Measurements from ENCODE around the gene C1QTNF8. TPM values are rescaled to one million over a fixed set of nuclear protein-coding genes. Genes with fewer than 3 reads are reported as not detected.

C1QTNF8 gene
- polyA plus RNA-seq, 1 donor (not counting 4 experiments of a cell fraction or from before 2014, with no cell fraction given), result not detected

DNA sequence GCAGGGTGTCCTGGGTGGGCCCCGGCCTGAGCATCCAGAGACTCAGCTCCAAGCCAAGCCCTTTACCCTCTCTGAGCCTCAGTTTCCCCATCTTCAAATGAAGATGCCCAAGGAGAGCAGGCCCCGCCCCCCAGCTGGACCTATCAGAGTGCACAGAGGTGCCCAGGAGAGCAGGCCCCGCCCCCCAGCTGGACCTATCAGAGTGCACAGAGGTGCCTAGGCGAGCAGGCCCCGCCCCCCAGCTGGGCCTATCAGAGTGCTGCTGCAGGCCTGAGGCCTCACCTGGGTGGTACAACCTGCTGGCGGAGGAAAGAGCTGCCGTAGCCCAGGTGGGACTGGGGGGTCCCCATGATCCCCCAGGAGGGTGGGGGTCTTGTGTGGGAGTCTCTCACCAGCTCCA is 26.9 kb downstream of the C1QTNF8 start:
- H3K36me3 ChIP-seq (ENCODE audit: control insufficient read depth in 2 of 2, extremely low read depth in 1 of 2, insufficient read depth in 2 of 2, low read length in 2 of 2), result no peaks in the 10 kb centered on the region
- FAIRE-seq (no peak), DNase-seq (ENCODE audit: low read depth, low spot score) (no peak)
- H2AFZ ChIP-seq (ENCODE audit: control insufficient read depth, low read length), result no peak overlapping the region
- no peaks in the 10 kb centered on the region for H4K20me1 ChIP-seq (ENCODE audit: control insufficient read depth, extremely low read depth, insufficient read depth, low read length)
- no peak for TF ChIP-seq EZH2 (IDR thresholded peaks at IDR 0.05; ENCODE audit: low read length)
- TF ChIP-seq, protein P1, sequence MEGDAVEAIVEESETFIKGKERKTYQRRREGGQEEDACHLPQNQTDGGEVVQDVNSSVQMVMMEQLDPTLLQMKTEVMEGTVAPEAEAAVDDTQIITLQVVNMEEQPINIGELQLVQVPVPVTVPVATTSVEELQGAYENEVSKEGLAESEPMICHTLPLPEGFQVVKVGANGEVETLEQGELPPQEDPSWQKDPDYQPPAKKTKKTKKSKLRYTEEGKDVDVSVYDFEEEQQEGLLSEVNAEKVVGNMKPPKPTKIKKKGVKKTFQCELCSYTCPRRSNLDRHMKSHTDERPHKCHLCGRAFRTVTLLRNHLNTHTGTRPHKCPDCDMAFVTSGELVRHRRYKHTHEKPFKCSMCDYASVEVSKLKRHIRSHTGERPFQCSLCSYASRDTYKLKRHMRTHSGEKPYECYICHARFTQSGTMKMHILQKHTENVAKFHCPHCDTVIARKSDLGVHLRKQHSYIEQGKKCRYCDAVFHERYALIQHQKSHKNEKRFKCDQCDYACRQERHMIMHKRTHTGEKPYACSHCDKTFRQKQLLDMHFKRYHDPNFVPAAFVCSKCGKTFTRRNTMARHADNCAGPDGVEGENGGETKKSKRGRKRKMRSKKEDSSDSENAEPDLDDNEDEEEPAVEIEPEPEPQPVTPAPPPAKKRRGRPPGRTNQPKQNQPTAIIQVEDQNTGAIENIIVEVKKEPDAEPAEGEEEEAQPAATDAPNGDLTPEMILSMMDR (optimal IDR thresholded peaks at IDR 0.05 in 1 of 3, IDR thresholded peaks at IDR 0.05 in 1 of 3, conservative IDR thresholded peaks at IDR 0.05 in 1 of 3; ENCODE audit: extremely low read depth in 1 of 3, insufficient read depth in 2 of 3, low read length in 3 of 3), result no peak
- H3K4me3 ChIP-seq (ENCODE audit: control insufficient read depth in 2 of 3, extremely low read depth in 1 of 3, insufficient read depth in 2 of 3, low read depth in 1 of 3, low read length in 3 of 3), result no peak overlapping the region
- H3K79me2 ChIP-seq (ENCODE audit: control insufficient read depth, insufficient read depth, low read length), result no peaks in the 10 kb centered on the region
- peaks cover 60% of the 10 kb centered on the region for H3K27me3 ChIP-seq (ENCODE audit: control insufficient read depth, extremely low read depth, insufficient read depth, low read length)
- H3K27ac ChIP-seq (ENCODE audit: control insufficient read depth, insufficient read depth, low read length), result no peak overlapping the region
- no peaks in the 10 kb centered on the region for H3K9me1 ChIP-seq (ENCODE audit: control insufficient read depth, extremely low read depth, insufficient read depth, low read length)
- no peaks in the 10 kb centered on the region for H3K9me3 ChIP-seq (ENCODE audit: control insufficient read depth, low read depth, low read length)
- dilution Hi-C loops (cut with MboI; ENCODE audit: extremely low pct_ligation_motif_present, low sequenced_read_pairs), result no loop called here
- no peak overlapping the region for H3K9ac ChIP-seq (ENCODE audit: control insufficient read depth, extremely low read depth, insufficient read depth, low read length)
- H3K4me2 ChIP-seq (ENCODE audit: control insufficient read depth, extremely low read depth, insufficient read depth, low read depth, low read length), result no peak overlapping the region
- no peaks in the 10 kb centered on the region for H3K4me1 ChIP-seq (ENCODE audit: control insufficient read depth, extremely low read depth, insufficient read depth, low read length)

DNA sequence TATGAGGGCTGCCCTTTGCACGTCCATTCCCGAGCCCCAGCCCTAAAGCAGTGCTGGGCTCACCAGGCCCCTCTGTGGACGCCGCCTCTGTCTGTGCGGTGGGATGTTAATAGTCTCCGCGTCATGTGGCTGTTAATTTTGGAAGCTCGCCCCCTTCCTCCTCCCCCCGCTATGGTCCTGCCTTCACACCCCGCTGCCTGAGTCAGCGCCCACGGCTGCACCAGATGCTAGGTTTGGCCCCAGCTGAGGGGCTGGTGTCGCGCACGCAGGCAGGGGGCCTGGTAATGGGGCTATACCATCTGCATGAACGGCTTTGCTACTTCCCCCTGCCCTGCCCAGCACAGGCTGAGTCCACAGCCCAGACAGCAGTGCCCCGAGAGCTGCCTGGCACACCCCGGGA is 27.6 kb downstream of the C1QTNF8 start:
- Histone ChIP-seq H3K4me2 (ENCODE audit: control insufficient read depth, extremely low read depth, insufficient read depth, low read depth, low read length) (no peak overlapping the region), H3K9me1 (ENCODE audit: control insufficient read depth, extremely low read depth, insufficient read depth, low read length) (no peaks in the 10 kb centered on the region), H3K4me1 (ENCODE audit: control insufficient read depth, extremely low read depth, insufficient read depth, low read length) (no peaks in the 10 kb centered on the region), H3K27me3 (ENCODE audit: control insufficient read depth, extremely low read depth, insufficient read depth, low read length) (peaks cover 55% of the 10 kb centered on the region), H4K20me1 (ENCODE audit: control insufficient read depth, extremely low read depth, insufficient read depth, low read length) (no peaks in the 10 kb centered on the region), H3K4me3 (ENCODE audit: control insufficient read depth in 2 of 3, extremely low read depth in 1 of 3, insufficient read depth in 2 of 3, low read depth in 1 of 3, low read length in 3 of 3) (no peak overlapping the region), H3K27ac (ENCODE audit: control insufficient read depth, insufficient read depth, low read length) (no peak overlapping the region), H3K79me2 (ENCODE audit: control insufficient read depth, insufficient read depth, low read length) (no peaks in the 10 kb centered on the region), H2AFZ (ENCODE audit: control insufficient read depth, low read length) (no peak overlapping the region), H3K9me3 (ENCODE audit: control insufficient read depth, low read depth, low read length) (no peaks in the 10 kb centered on the region), H3K9ac (ENCODE audit: control insufficient read depth, extremely low read depth, insufficient read depth, low read length) (no peak overlapping the region), H3K36me3 (ENCODE audit: control insufficient read depth in 2 of 2, extremely low read depth in 1 of 2, insufficient read depth in 2 of 2, low read length in 2 of 2) (no peaks in the 10 kb centered on the region)
- dilution Hi-C loops (cut with MboI; ENCODE audit: extremely low pct_ligation_motif_present, low sequenced_read_pairs), result no loop called here
- TF ChIP-seq, protein P1 (optimal IDR thresholded peaks at IDR 0.05 in 1 of 3, IDR thresholded peaks at IDR 0.05 in 1 of 3, conservative IDR thresholded peaks at IDR 0.05 in 1 of 3; ENCODE audit: extremely low read depth in 1 of 3, insufficient read depth in 2 of 3, low read length in 3 of 3), result no peak
- TF ChIP-seq EZH2 (IDR thresholded peaks at IDR 0.05; ENCODE audit: low read length), result no peak
- no peak for DNase-seq (ENCODE audit: low read depth, low spot score)
- FAIRE-seq, result no peak
